ENCODE data around the gene DVL3.

The DVL3 gene

GRCh38 chr3:184126006-184126405, 29.2 kb upstream of the DVL3 start:
- TF ChIP-seq TAF1 (IDR thresholded peaks at IDR 0.05; ENCODE audit: borderline replicate concordance, insufficient read depth, low read length): no peak
- no peak for TF ChIP-seq SIN3A (IDR thresholded peaks at IDR 0.05; ENCODE audit: borderline replicate concordance, insufficient read depth, low read length)
- TF ChIP-seq FOXP2 (optimal IDR thresholded peaks at IDR 0.05; ENCODE audit: borderline replicate concordance, extremely low read depth, extremely low read length, insufficient read depth): no peak
- TF ChIP-seq REST (IDR thresholded peaks at IDR 0.05; ENCODE audit: insufficient read depth in 1 of 2, low read depth in 2 of 2, low read length in 2 of 2): no peak
- no peak for TF ChIP-seq POLR2AphosphoS5 (IDR thresholded peaks at IDR 0.05; ENCODE audit: low read depth, low read length)

- TF ChIP-seq TAF1 (IDR thresholded peaks at IDR 0.05; ENCODE audit: borderline replicate concordance, insufficient read depth, low read length) (no peak), SIN3A (IDR thresholded peaks at IDR 0.05; ENCODE audit: borderline replicate concordance, insufficient read depth, low read length) (no peak), FOXP2 (optimal IDR thresholded peaks at IDR 0.05; ENCODE audit: borderline replicate concordance, extremely low read depth, extremely low read length, insufficient read depth) (no peak), POLR2AphosphoS5 (IDR thresholded peaks at IDR 0.05; ENCODE audit: low read depth, low read length) (no peak), REST (IDR thresholded peaks at IDR 0.05; ENCODE audit: insufficient read depth in 1 of 2, low read depth in 2 of 2, low read length in 2 of 2) (no peak)
Observed at GRCh38 chr3:184129012-184129411, 26.2 kb upstream of the DVL3 start.

- no peak for TF ChIP-seq FOXP2 (optimal IDR thresholded peaks at IDR 0.05; ENCODE audit: borderline replicate concordance, extremely low read depth, extremely low read length, insufficient read depth)
- no peak for TF ChIP-seq TAF1 (IDR thresholded peaks at IDR 0.05; ENCODE audit: borderline replicate concordance, insufficient read depth, low read length)
- no peak for TF ChIP-seq SIN3A (IDR thresholded peaks at IDR 0.05; ENCODE audit: borderline replicate concordance, insufficient read depth, low read length)
- no peak for TF ChIP-seq POLR2AphosphoS5 (IDR thresholded peaks at IDR 0.05; ENCODE audit: low read depth, low read length)
- TF ChIP-seq REST (IDR thresholded peaks at IDR 0.05; ENCODE audit: insufficient read depth in 1 of 2, low read depth in 2 of 2, low read length in 2 of 2): no peak
Observed at GRCh38 chr3:184132945-184133344, 22.2 kb upstream of the DVL3 start.

GRCh38 chr3:184133840-184134745, 21.1 kb upstream of the DVL3 start:
- TF ChIP-seq POLR2AphosphoS5 (IDR thresholded peaks at IDR 0.05; ENCODE audit: low read depth, low read length) (peak; percentile 40), TAF1 (IDR thresholded peaks at IDR 0.05; ENCODE audit: borderline replicate concordance, insufficient read depth, low read length) (peak; percentile 62; the same call in 1 of the 2 replicates), REST (IDR thresholded peaks at IDR 0.05; ENCODE audit: insufficient read depth in 1 of 2, low read depth in 2 of 2, low read length in 2 of 2) (no peak), SIN3A (IDR thresholded peaks at IDR 0.05; ENCODE audit: borderline replicate concordance, insufficient read depth, low read length) (peak; percentile 58; the same call in 1 of the 2 replicates)

All from PFSK-1 (cell line).